Liver (tissue), 3 donors: ENCODE results near the gene PIEZO2.

ENCODE experiments used
- CTCF ChIP-seq: fragments of 150-350 bp; IDR thresholded peaks from 2 replicates; pipeline ENCODE4 v1.5.1; 2017; ENCODE audit warnings: improper control_type of control experiment, low read depth, low read length; ENCODE audit not compliant: missing input control
- GABPA ChIP-seq, 2 donors: IDR thresholded peaks in 1 of 2; conservative IDR thresholded peaks in 1 of 2; 2 replicates each; pipeline ENCODE4 v1.6.1; 2016; ENCODE audit warnings: antibody characterized with exemption in 2 of 2, mild to moderate bottlenecking in 1 of 2, moderate library complexity in 1 of 2
- MAX ChIP-seq: IDR thresholded peaks from 2 replicates; pipeline ENCODE4 v1.6.1; 2016; ENCODE audit warnings: antibody characterized with exemption
- RAD21 ChIP-seq, 2 donors: IDR thresholded peaks; 2 replicates each; pipeline ENCODE4 v1.6.1; 2016; ENCODE audit warnings: antibody characterized with exemption in 2 of 2, mild to moderate bottlenecking in 2 of 2
- donor health status: healthy.
- donor health status: healthy.

DNA sequence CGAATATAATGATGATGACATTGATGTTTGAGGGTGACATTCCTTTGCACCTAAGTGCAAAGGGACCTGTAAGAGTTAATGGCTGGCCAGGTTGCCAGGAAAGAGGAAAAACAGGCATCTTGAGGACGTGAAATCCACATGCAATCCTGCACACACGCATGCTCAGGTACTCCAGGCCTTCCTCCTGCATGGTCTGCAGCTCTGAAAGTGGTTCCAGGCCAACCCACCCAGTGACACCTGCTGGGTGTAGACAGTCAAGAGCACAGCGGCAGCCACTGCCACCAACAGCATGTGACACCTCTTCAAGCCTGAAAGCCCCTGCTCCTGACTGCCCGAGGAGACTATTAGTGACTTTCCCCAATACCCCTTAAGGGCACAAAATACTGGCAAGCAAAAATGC, 101.6 kb downstream of the PIEZO2 start:
- TF ChIP-seq GABPA (IDR thresholded peaks at IDR 0.05 in 1 of 2, conservative IDR thresholded peaks at IDR 0.05 in 1 of 2) = no peak
- TF ChIP-seq CTCF = no peak
- no peak for TF ChIP-seq MAX
- TF ChIP-seq RAD21 (IDR thresholded peaks at IDR 0.05) = no peak
